Tibial nerve (tissue), 4 donors: ENCODE results near the gene TMEM147.

Experiments
- EP300 ChIP-seq, 2 donors: sonication (generic); formaldehyde crosslinking; IDR thresholded peaks; one replicate each; pipeline ENCODE4 v1.6.1; 2017; ENCODE audit warnings: antibody characterized with exemption in 2 of 2, mild to moderate bottlenecking in 1 of 2
- POLR2A ChIP-seq, 2 donors: fragments of 450-650 bp; IDR thresholded peaks; one replicate each; pipeline ENCODE4 v1.6.1; 2017; ENCODE audit warnings: antibody characterized with exemption in 2 of 2, mild to moderate bottlenecking in 2 of 2, moderate library complexity in 2 of 2
- TF ChIP-seq, protein P1 (sequence below), 5 experiments: fragments of 200-600 bp in 3 of 5; fragments of 450-650 bp in 2 of 5; sonication (generic) in 3 of 5; IDR thresholded peaks; one replicate each; pipeline ENCODE4 v1.5.1; 2016 to 2019; ENCODE audit warnings: antibody characterized with exemption in 5 of 5, mild to moderate bottlenecking in 3 of 5, moderate library complexity in 2 of 5

DNA sequence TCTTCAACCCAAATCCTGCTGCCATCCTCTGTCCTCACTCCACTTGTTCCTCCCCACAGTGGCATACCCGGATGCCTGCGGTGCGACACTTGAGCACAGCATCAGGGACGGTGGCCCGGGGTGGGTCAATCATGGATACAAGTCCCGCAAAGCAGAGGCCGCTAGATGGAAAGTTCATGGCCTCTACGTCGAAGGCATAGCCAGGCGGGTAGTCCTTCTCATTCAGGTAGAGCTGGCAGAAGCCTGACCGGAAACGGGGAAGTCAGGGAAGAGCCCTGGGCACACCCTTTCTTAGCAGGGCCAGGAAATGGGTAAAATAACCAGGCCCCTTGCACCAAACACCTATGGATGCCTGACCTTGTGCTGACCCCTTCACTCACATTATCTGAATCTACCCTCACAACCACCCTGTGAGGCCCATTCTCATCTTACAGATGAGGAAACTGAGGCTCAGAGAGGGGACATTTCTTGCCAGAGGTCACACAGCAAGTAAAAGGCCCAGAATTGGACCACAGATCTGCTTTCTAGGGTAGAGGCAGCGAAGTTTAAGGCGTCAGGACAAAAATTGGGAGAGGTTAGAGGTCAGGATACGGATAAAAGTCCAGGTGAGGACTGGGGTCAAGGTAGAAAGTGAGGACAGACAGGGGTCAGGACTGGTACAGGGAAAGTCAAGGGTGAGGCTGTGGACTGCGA is 11.6 kb downstream of the TMEM147 start:
- TF ChIP-seq, protein P1, sequence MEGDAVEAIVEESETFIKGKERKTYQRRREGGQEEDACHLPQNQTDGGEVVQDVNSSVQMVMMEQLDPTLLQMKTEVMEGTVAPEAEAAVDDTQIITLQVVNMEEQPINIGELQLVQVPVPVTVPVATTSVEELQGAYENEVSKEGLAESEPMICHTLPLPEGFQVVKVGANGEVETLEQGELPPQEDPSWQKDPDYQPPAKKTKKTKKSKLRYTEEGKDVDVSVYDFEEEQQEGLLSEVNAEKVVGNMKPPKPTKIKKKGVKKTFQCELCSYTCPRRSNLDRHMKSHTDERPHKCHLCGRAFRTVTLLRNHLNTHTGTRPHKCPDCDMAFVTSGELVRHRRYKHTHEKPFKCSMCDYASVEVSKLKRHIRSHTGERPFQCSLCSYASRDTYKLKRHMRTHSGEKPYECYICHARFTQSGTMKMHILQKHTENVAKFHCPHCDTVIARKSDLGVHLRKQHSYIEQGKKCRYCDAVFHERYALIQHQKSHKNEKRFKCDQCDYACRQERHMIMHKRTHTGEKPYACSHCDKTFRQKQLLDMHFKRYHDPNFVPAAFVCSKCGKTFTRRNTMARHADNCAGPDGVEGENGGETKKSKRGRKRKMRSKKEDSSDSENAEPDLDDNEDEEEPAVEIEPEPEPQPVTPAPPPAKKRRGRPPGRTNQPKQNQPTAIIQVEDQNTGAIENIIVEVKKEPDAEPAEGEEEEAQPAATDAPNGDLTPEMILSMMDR (IDR thresholded peaks at IDR 0.05), result no peak
- TF ChIP-seq POLR2A (IDR thresholded peaks at IDR 0.05) (no peak), EP300 (IDR thresholded peaks at IDR 0.05) (no peak)
